SK-N-SH (cell line): Measurements from ENCODE around the gene LOX. TPM values are rescaled to one million over a fixed set of nuclear protein-coding genes. Genes with fewer than 3 reads are reported as not detected.

Source experiments
- CTCF ChIA-PET: fragments of 300-600, 350-600 bp; formaldehyde crosslinking; extraction: SDS; loops from one replicate; lab custom pipeline; 2021; lab: Yijun Ruan, JAX
- POLR2A ChIA-PET: fragments of 350-600 bp; sonication (Branson Sonifier 250); formaldehyde crosslinking; extraction: SDS; loops from one replicate; lab custom pipeline; 2020; ENCODE audit warnings: antibody characterized with exemption, inconsistent platforms; lab: Yijun Ruan, JAX
- DNase-seq: peaks from one replicate; pipeline ENCODE4 v3.0.0; 2012
- H2AFZ ChIP-seq: fragments of 200-600 bp; sonication (generic); 2 replicates; pipeline ENCODE4 v1.8.1; 2016; ENCODE audit warnings: antibody characterized with exemption, mild to moderate bottlenecking, low read depth
- H3F3A ChIP-seq: fragments of 200-600 bp; sonication (generic); replicated peaks from 2 replicates; pipeline ENCODE3; 2016; ENCODE audit warnings: antibody characterized with exemption, mild to moderate bottlenecking; ENCODE audit not compliant: insufficient read depth
- H3K27ac ChIP-seq, 2 experiments: fragments of 200-500 bp in 1 of 2; fragments of 200-600 bp in 1 of 2; sonication (Bioruptor generic) in 1 of 2; sonication (generic), shearing (Covaris generic) in 1 of 2; 2 replicates each; pipeline versions ENCODE4 v1.5.1 to v1.6.1; 2014 to 2016; ENCODE audit warnings: low read depth in 2 of 2, inconsistent platforms in 1 of 2, low read length in 1 of 2, mild to moderate bottlenecking in 1 of 2, mixed read lengths in 1 of 2
- H3K27me3 ChIP-seq: fragments of 200-600 bp; sonication (generic), shearing (Covaris generic); 2 replicates; pipeline ENCODE4 v1.6.1; 2016; ENCODE audit warnings: mixed run types; ENCODE audit not compliant: insufficient read depth
- H3K36me3 ChIP-seq, 2 experiments: fragments of 200-500 bp in 1 of 2; fragments of 200-600 bp in 1 of 2; sonication (Bioruptor generic) in 1 of 2; sonication (generic) in 1 of 2; replicated peaks in 1 of 2; 2 replicates each; pipeline versions ENCODE3 to v1.5.1; 2014 to 2016; ENCODE audit warnings: low read length in 1 of 2, mild to moderate bottlenecking in 1 of 2; ENCODE audit not compliant: insufficient read depth in 2 of 2, control insufficient read depth in 1 of 2
- H3K4me1 ChIP-seq, 2 experiments: fragments of 200-500 bp in 1 of 2; fragments of 200-600 bp in 1 of 2; sonication (Bioruptor generic) in 1 of 2; sonication (generic), shearing (Covaris generic) in 1 of 2; 2 replicates each; pipeline versions ENCODE4 v1.5.1 to v1.6.1; 2014 to 2016; ENCODE audit warnings: low read depth in 1 of 2, low read length in 1 of 2, mixed run types in 1 of 2; ENCODE audit not compliant: insufficient read depth in 2 of 2, control insufficient read depth in 1 of 2
- H3K4me2 ChIP-seq: fragments of 200-600 bp; sonication (generic), shearing (Covaris generic); 2 replicates; pipeline ENCODE4 v1.6.1; 2017; ENCODE audit warnings: mixed run types
- H3K4me3 ChIP-seq, 2 experiments: fragments of 200-500 bp in 1 of 2; fragments of 200-600 bp in 1 of 2; sonication (Bioruptor generic) in 1 of 2; sonication (generic), shearing (Covaris generic) in 1 of 2; 2 replicates each; pipeline versions ENCODE4 v1.5.1 to v1.8.1; 2014 to 2016; ENCODE audit warnings: low read depth in 2 of 2, inconsistent platforms in 1 of 2, low read length in 1 of 2, mild to moderate bottlenecking in 1 of 2, mixed read lengths in 1 of 2, moderate library complexity in 1 of 2
- H3K79me2 ChIP-seq: fragments of 200-600 bp; sonication (generic); 2 replicates; pipeline ENCODE4 v1.8.1; 2017; ENCODE audit warnings: mild to moderate bottlenecking; ENCODE audit not compliant: insufficient read depth
- H3K9ac ChIP-seq: fragments of 200-600 bp; sonication (generic); 2 replicates; pipeline ENCODE4 v1.6.1; 2017; ENCODE audit warnings: mixed run types
- H3K9me2 ChIP-seq: fragments of 200-600 bp; sonication (generic); 2 replicates; pipeline ENCODE4 v1.6.1; 2017; ENCODE audit warnings: mixed run types
- H3K9me3 ChIP-seq: fragments of 200-600 bp; sonication (generic); 2 replicates; pipeline ENCODE4 v1.6.1; 2017; ENCODE audit warnings: mixed run types, mild to moderate bottlenecking, moderate library complexity
- H4K20me1 ChIP-seq: fragments of 200-600 bp; sonication (generic); 2 replicates; pipeline ENCODE4 v1.6.1; 2017; ENCODE audit warnings: mild to moderate bottlenecking, mixed run types; ENCODE audit not compliant: insufficient read depth
- CHD2 ChIP-seq: fragments of 150-350 bp; IDR thresholded peaks from 2 replicates; pipeline ENCODE4 v1.6.1; 2018; ENCODE audit warnings: low read length; ENCODE audit not compliant: partially characterized antibody
- EZH2phosphoT487 ChIP-seq: fragments of 200-600 bp; sonication (generic); IDR thresholded peaks from 2 replicates; pipeline ENCODE4 v1.6.1; 2017; ENCODE audit warnings: low read depth, mixed run types, mild to moderate bottlenecking, antibody characterized with exemption, moderate library complexity, borderline replicate concordance
- JUND ChIP-seq: IDR thresholded peaks from 2 replicates; pipeline ENCODE4 v1.4.0; 2012
- NRF1 ChIP-seq: IDR thresholded peaks from 2 replicates; pipeline ENCODE4 v1.6.1; 2012; ENCODE audit warnings: low read depth, mild to moderate bottlenecking, low read length
- RAD21 ChIP-seq: IDR thresholded peaks from 2 replicates; pipeline ENCODE4 v1.6.1; 2012; ENCODE audit warnings: mild to moderate bottlenecking, low read length
- RXRA ChIP-seq: IDR thresholded peaks from 2 replicates; pipeline ENCODE4 v1.4.0; 2012; ENCODE audit warnings: low read depth, mild to moderate bottlenecking, borderline replicate concordance
- SIN3A ChIP-seq: IDR thresholded peaks from 2 replicates; pipeline ENCODE4 v1.6.1; 2012; ENCODE audit warnings: low read depth, mild to moderate bottlenecking, low read length, moderate library complexity, borderline replicate concordance
- SMC3 ChIP-seq: IDR thresholded peaks from 2 replicates; pipeline ENCODE4 v1.6.1; 2012; ENCODE audit warnings: low read depth, low read length, improper control_type of control experiment
- YY1 ChIP-seq: IDR thresholded peaks from 2 replicates; pipeline ENCODE4 v1.4.0; 2012; ENCODE audit warnings: low read depth, mild to moderate bottlenecking
- WGBS: methylation state at CpG from one replicate; pipeline ENCODE4 v1.1.6; 2017; ENCODE audit warnings: low lambda C conversion rate; 5-methylcytosine and 5-hydroxymethylcytosine counted together
- polyA plus RNA-seq, 3 experiments: library from polyadenylated mRNA; depleted of rRNA; stranded (reverse); fragments of >200 nt; gene quantifications; 2 replicates each; pipeline ENCODE4 v1.2.3, GENCODE V29; 2012
- TF ChIP-seq, protein P1 (sequence below): IDR thresholded peaks from 2 replicates; pipeline ENCODE4 v1.4.0; 2012; ENCODE audit warnings: low read depth
- TF ChIP-seq, protein P2 (sequence below): fragments of 200-600 bp; sonication (generic); IDR thresholded peaks from 2 replicates; pipeline ENCODE4 v1.6.1; 2017; ENCODE audit warnings: antibody characterized with exemption, mild to moderate bottlenecking, moderate library complexity
- TF ChIP-seq, protein P3 (sequence below): IDR thresholded peaks from 2 replicates; pipeline ENCODE4 v1.4.0; 2012; ENCODE audit warnings: low read depth, borderline replicate concordance

The LOX gene
- polyA plus RNA-seq, 1 of the 3 experiments (the other 2 are of a cell fraction) = 36.3 TPM

DNA sequence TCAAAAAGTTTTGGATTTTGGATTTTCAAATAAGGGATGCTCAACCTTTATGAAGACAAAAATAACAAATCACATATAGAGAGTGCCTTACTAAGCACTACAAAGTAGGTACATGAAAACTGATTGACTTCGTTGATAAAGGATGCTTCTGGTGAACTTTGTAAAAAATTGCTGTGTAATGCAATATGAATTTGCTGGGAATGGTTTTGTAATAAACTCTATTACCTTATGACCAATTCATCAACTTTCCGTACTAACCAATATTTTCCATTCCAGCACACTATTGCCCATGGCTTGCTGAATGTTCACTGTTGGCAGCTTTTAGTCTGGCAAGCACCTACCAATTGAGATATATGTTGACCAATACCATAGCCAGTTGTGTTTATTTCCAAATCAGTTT is 27.9 kb upstream of the LOX start:
- CTCF ChIA-PET = no interaction called here
- no peak for DNase-seq
- no peaks in the 10 kb centered on the region for H4K20me1 ChIP-seq
- H2AFZ ChIP-seq = no peak overlapping the region
- H3K9me3 ChIP-seq = no peaks in the 10 kb centered on the region
- no peak overlapping the region for H3K4me3 ChIP-seq
- POLR2A ChIA-PET = no interaction called here
- H3K4me2 ChIP-seq = no peak overlapping the region
- H3K9me2 ChIP-seq = no peaks in the 10 kb centered on the region
- no peak overlapping the region for H3K27ac ChIP-seq
- peaks cover 0 to 6% of the 10 kb centered on the region in 2 experiments; a peak in 1 of 4 replicates for H3K4me1 ChIP-seq
- no peaks in the 10 kb centered on the region for H3K27me3 ChIP-seq
- H3K9ac ChIP-seq = no peak overlapping the region
- 72% methylated on average over 2 of the region's 2 CpGs for WGBS
- TF ChIP-seq RAD21 (no peak), EZH2phosphoT487 (no peak), RXRA (no peak)
- TF ChIP-seq, protein P1, sequence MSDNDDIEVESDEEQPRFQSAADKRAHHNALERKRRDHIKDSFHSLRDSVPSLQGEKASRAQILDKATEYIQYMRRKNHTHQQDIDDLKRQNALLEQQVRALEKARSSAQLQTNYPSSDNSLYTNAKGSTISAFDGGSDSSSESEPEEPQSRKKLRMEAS = no peak
- TF ChIP-seq, all 33 proteins: peak for 0
- peaks cover 11% of the 10 kb centered on the region for H3F3A ChIP-seq
- H3K36me3 ChIP-seq = no peaks in the 10 kb centered on the region
- H3K79me2 ChIP-seq = no peaks in the 10 kb centered on the region

DNA sequence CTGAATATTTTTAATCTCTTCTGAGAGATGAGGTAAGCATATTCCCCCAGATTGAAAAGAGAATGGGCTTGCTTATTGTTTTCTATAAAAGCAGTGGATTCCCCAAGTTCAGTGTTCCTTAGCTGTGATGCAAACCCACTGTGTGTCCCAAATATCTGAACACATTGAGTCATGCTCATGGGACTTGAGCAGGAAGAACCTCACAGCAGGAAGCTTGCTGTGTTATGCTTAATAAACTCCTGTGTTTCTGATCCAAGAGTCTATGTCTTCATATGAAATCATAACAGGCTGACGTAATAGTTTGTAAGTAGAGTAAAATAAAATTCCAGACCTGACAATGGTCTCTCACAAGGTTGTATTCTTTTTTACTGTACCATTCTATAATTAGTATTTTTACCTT is 24.8 kb upstream of the LOX start:
- H3K4me2 ChIP-seq = no peak overlapping the region
- no peaks in the 10 kb centered on the region for H3K27me3 ChIP-seq
- H3K36me3 ChIP-seq = no peaks in the 10 kb centered on the region
- H4K20me1 ChIP-seq = no peaks in the 10 kb centered on the region
- no peaks in the 10 kb centered on the region for H3K79me2 ChIP-seq
- no peak overlapping the region for H3K9ac ChIP-seq
- H3K9me3 ChIP-seq = no peaks in the 10 kb centered on the region
- H3K4me3 ChIP-seq = no peak overlapping the region
- WGBS = 76% methylated on average over 1 of the region's 1 CpG
- peaks cover 0 to 6% of the 10 kb centered on the region in 2 experiments; a peak in 1 of 4 replicates for H3K4me1 ChIP-seq
- CTCF ChIA-PET = interaction anchor here (1.0 to 3.0 kb wide), 9 partner anchors 11 to 403 kb away, joined by 3 to 25 read pairs (median 6); partner anchors contain the start of gene LOX
- POLR2A ChIA-PET = no interaction called here
- no peak overlapping the region for H2AFZ ChIP-seq
- H3K27ac ChIP-seq = peak overlapping the region in 1 of 2 experiments; percentile 9; a peak in 1 of 4 replicates
- TF ChIP-seq SMC3 = no peak
- no peak for TF ChIP-seq JUND
- TF ChIP-seq NRF1 = no peak
- no peak for TF ChIP-seq CHD2
- TF ChIP-seq RAD21 = no peak
- no peak for TF ChIP-seq YY1
- TF ChIP-seq, protein P2, sequence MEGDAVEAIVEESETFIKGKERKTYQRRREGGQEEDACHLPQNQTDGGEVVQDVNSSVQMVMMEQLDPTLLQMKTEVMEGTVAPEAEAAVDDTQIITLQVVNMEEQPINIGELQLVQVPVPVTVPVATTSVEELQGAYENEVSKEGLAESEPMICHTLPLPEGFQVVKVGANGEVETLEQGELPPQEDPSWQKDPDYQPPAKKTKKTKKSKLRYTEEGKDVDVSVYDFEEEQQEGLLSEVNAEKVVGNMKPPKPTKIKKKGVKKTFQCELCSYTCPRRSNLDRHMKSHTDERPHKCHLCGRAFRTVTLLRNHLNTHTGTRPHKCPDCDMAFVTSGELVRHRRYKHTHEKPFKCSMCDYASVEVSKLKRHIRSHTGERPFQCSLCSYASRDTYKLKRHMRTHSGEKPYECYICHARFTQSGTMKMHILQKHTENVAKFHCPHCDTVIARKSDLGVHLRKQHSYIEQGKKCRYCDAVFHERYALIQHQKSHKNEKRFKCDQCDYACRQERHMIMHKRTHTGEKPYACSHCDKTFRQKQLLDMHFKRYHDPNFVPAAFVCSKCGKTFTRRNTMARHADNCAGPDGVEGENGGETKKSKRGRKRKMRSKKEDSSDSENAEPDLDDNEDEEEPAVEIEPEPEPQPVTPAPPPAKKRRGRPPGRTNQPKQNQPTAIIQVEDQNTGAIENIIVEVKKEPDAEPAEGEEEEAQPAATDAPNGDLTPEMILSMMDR = no peak
- TF ChIP-seq, protein P3, sequence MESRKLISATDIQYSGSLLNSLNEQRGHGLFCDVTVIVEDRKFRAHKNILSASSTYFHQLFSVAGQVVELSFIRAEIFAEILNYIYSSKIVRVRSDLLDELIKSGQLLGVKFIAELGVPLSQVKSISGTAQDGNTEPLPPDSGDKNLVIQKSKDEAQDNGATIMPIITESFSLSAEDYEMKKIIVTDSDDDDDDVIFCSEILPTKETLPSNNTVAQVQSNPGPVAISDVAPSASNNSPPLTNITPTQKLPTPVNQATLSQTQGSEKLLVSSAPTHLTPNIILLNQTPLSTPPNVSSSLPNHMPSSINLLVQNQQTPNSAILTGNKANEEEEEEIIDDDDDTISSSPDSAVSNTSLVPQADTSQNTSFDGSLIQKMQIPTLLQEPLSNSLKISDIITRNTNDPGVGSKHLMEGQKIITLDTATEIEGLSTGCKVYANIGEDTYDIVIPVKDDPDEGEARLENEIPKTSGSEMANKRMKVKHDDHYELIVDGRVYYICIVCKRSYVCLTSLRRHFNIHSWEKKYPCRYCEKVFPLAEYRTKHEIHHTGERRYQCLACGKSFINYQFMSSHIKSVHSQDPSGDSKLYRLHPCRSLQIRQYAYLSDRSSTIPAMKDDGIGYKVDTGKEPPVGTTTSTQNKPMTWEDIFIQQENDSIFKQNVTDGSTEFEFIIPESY = no peak
- TF ChIP-seq SIN3A = no peak
- peaks cover 21% of the 10 kb centered on the region for H3F3A ChIP-seq
- H3K9me2 ChIP-seq = no peaks in the 10 kb centered on the region
- DNase-seq = no peak
